Peyer's patch (tissue), 4 donors: Measurements from ENCODE around the gene ZBTB20. TPM values are rescaled to one million over a fixed set of nuclear protein-coding genes. Genes with fewer than 3 reads are reported as not detected.

ENCODE experiments used
- DNase-seq, 3 donors: peaks; one replicate each; pipeline ENCODE4 v3.0.0-alpha.2; 2017 to 2019
- H3K27ac ChIP-seq, 4 donors: fragments of 200-600 bp; sonication (generic); one replicate each; pipeline ENCODE4 v1.5.1; 2016 to 2019
- H3K27me3 ChIP-seq, 2 donors: fragments of 200-600 bp; sonication (generic); one replicate each; pipeline ENCODE4 v1.5.1; 2019
- H3K36me3 ChIP-seq, 3 donors: fragments of 200-600 bp; sonication (generic); one replicate each; pipeline ENCODE4 v1.5.1; 2016 to 2019
- H3K4me1 ChIP-seq, 4 donors: fragments of 200-600 bp; sonication (generic); one replicate each; pipeline ENCODE4 v1.5.1; 2016 to 2019
- H3K4me3 ChIP-seq, 4 donors: fragments of 200-600 bp; sonication (generic); 1 replicate in 3 of 4; 2 replicates in 1 of 4; pipeline ENCODE4 v1.5.1; 2016 to 2019; ENCODE audit warnings: mild to moderate bottlenecking in 1 of 4
- H3K9me3 ChIP-seq, 4 donors: fragments of 200-600 bp; sonication (generic); one replicate each; pipeline ENCODE4 v1.5.1; 2016 to 2019; ENCODE audit warnings: mild to moderate bottlenecking in 1 of 4
- CTCF ChIP-seq, 6 experiments: fragments of 450-650 bp in 4 of 6; fragments of 200-600 bp in 2 of 6; sonication (generic) in 1 of 6; IDR thresholded peaks; one replicate each; pipeline ENCODE4 v1.5.1; 2017 to 2019; ENCODE audit warnings: antibody characterized with exemption in 6 of 6, mild to moderate bottlenecking in 3 of 6, moderate library complexity in 1 of 6
- POLR2A ChIP-seq, 2 donors: fragments of 450-650 bp; IDR thresholded peaks; one replicate each; pipeline ENCODE4 v1.5.1; 2017; ENCODE audit warnings: antibody characterized with exemption in 2 of 2, mild to moderate bottlenecking in 2 of 2, moderate library complexity in 2 of 2
- total RNA-seq, 4 donors: library from RNA; depleted of rRNA; stranded (reverse); fragments of >200 nt; gene quantifications; one replicate each; pipeline ENCODE4 v1.1.0, GENCODE V29; 2016

Gene ZBTB20
- total RNA-seq, 4 donors from 2014 or later, result 19.6 to 135 (median 57.2) TPM

DNA sequence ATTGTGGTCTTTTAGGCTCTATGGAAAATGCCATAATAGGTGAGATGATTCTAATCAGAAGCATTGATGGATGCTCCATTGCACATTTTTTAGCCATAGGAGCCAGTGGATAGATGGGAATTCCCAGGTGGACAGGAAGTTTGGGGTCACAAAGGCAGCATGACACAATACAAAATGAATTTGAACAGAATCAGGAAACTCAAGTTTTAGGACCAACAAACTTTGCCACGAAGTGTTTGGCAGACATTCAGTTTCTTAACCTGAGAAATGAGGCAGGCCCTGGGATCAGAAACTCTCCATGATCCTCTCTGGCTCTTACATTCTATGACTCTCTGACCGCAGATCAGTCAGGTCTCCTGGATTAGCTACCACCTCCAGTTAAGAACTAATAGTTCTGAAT lies 577.9 kb downstream of the ZBTB20 start:
- no peaks in the 10 kb centered on the region for H3K9me3 ChIP-seq
- H3K4me1 ChIP-seq, result no peaks in the 10 kb centered on the region
- H3K36me3 ChIP-seq, result no peaks in the 10 kb centered on the region
- DNase-seq, result no peak
- H3K27me3 ChIP-seq, result no peaks in the 10 kb centered on the region
- no peak overlapping the region for H3K27ac ChIP-seq
- H3K4me3 ChIP-seq, result no peak overlapping the region
- TF ChIP-seq POLR2A (IDR thresholded peaks at IDR 0.05) (no peak), CTCF (IDR thresholded peaks at IDR 0.05) (no peak)

DNA sequence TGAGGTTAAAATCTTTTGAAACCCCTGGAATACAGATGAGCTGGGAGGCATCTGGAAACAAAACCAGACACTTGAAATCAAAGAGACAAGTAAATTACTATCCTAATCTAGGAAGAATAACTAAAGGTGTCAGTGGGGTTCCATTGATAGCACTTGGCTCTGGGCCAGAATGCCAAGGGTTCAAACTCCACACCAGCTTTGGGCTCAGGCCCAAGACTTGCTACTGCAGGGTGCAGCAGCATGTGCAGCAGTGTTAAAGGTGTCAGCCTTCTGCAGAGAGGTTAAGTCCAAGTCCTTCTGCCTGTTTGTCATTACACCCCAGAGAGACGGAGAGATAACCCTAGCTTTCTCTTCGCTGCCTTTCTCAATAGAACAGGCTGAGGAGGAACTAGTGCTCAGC lies 579.3 kb downstream of the ZBTB20 start:
- DNase-seq, result peak in 2 of 3 donors; percentile 59 to 76
- TF ChIP-seq CTCF (IDR thresholded peaks at IDR 0.05) (no peak), POLR2A (IDR thresholded peaks at IDR 0.05) (no peak)

DNA sequence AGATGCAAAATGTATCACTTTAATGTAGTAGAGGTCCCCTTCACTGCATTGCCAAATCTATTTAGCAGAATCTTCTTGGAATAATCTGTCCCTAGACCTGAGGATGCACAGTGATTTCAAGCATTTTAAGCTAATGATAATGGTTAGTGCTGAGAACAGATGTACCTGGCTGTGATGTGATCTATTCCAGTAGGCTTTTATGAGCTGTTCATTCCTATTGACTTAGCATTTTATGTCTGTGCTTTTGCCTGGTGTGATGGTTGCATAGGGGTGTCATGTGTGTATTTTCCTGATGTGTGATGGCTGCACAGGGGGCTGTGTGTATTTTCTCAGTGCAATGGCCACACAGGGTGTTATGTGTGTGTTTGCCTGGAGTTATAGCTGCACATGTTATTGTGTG lies 580.3 kb downstream of the ZBTB20 start:
- Histone ChIP-seq H3K9me3 (no peaks in the 10 kb centered on the region), H3K4me1 (no peaks in the 10 kb centered on the region), H3K27ac (no peak overlapping the region), H3K36me3 (no peaks in the 10 kb centered on the region), H3K27me3 (no peaks in the 10 kb centered on the region), H3K4me3 (no peak overlapping the region)
- TF ChIP-seq POLR2A (IDR thresholded peaks at IDR 0.05) (no peak), CTCF (IDR thresholded peaks at IDR 0.05) (no peak)
- DNase-seq, result no peak

More for the DNA sequence above, 579.3 kb downstream of the ZBTB20 start:
- Histone ChIP-seq H3K27ac (no peak overlapping the region), H3K4me1 (no peaks in the 10 kb centered on the region), H3K4me3 (no peak overlapping the region), H3K36me3 (no peaks in the 10 kb centered on the region), H3K9me3 (no peaks in the 10 kb centered on the region), H3K27me3 (no peaks in the 10 kb centered on the region)

DNA sequence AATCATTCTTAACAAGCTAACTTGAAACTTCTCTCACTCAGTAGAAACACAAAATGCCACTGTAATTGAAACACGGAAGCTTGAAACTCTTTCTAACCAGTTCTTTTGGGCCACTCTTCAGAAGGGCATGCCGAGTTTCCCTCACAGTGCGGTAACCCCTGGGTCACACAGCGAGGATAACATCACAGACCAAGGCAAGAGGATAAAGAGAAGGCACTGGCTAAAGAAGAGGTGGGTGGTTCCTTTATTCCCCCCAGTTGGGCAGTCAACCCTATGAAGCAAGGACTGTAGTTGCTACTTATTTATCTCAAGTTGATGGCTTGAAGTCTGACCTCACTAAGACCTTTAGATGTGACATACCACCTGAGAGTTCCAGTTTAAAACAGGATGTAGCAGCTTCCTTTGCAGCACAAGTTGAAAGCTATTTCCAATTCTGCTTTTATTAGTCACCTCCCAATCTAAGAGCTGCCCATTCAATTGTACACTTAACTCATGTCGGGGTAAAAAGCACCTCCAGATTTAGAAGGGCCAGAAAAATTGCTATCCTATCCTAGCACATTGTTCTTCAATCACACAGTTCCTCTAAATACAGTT lies 580.8 kb downstream of the ZBTB20 start:
- H3K4me3 ChIP-seq, result no peak overlapping the region
- no peaks in the 10 kb centered on the region for H3K36me3 ChIP-seq
- H3K27ac ChIP-seq, result no peak overlapping the region
- H3K27me3 ChIP-seq, result no peaks in the 10 kb centered on the region
- TF ChIP-seq POLR2A (IDR thresholded peaks at IDR 0.05) (no peak), CTCF (IDR thresholded peaks at IDR 0.05) (no peak)
- DNase-seq, result no peak
- no peaks in the 10 kb centered on the region for H3K4me1 ChIP-seq
- H3K9me3 ChIP-seq, result no peaks in the 10 kb centered on the region

DNA sequence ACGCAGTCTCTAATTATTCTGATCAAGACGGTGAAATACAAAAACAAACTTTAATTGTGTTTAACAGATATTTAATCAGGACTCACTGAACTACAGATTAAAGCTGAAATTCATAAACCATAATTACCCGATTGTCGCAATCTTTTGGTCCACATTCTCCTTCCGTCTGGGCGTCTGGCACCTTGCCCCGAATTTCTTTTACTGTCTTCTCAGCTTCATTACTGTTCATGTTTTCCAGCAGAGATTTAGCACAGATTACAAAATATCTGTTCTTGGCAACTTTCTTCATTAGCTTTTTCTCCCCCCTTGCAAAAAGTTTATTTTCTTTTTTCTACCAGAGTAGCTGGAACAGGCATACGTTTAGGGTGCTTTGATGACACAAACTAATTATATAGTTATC lies 581.9 kb downstream of the ZBTB20 start:
- Histone ChIP-seq H3K9me3 (no peaks in the 10 kb centered on the region), H3K36me3 (no peaks in the 10 kb centered on the region), H3K27me3 (no peaks in the 10 kb centered on the region), H3K4me1 (no peaks in the 10 kb centered on the region), H3K4me3 (no peak overlapping the region), H3K27ac (no peak overlapping the region)
- peak in 1 of 3 donors; percentile 51 for DNase-seq
- no peak for TF ChIP-seq CTCF (IDR thresholded peaks at IDR 0.05)
- TF ChIP-seq POLR2A (IDR thresholded peaks at IDR 0.05), result no peak

- Histone ChIP-seq H3K9me3 (no peaks in the 10 kb centered on the region), H3K4me3 (no peak overlapping the region), H3K4me1 (no peaks in the 10 kb centered on the region), H3K27ac (no peak overlapping the region), H3K27me3 (no peaks in the 10 kb centered on the region), H3K36me3 (no peaks in the 10 kb centered on the region)
- TF ChIP-seq CTCF (IDR thresholded peaks at IDR 0.05), result no peak
- no peak for TF ChIP-seq POLR2A (IDR thresholded peaks at IDR 0.05)
- no peak for DNase-seq
These were observed 583.4 kb downstream of the ZBTB20 start for GRCh38 chr3:114563720-114564119.
